ENCODE results near the gene DNAJC3. TPM values are rescaled to one million over a fixed set of nuclear protein-coding genes. Genes with fewer than 3 reads are reported as not detected.

The DNAJC3 gene
- total RNA-seq, 1 experiment from 2014 or later: 19.7 TPM

- Histone ChIP-seq H3K36me3 (ENCODE audit: insufficient read depth, low read length) (no peaks in the 10 kb centered on the region), H3K9ac (ENCODE audit: low read length) (no peak overlapping the region), H3K4me1 (ENCODE audit: low read length) (no peaks in the 10 kb centered on the region), H3K27me3 (ENCODE audit: low read length) (no peaks in the 10 kb centered on the region), H3K4me3 (ENCODE audit: low read length) (no peak overlapping the region), H2AFZ (ENCODE audit: low read length) (no peak overlapping the region), H4K20me1 (ENCODE audit: insufficient read depth, low read depth, low read length) (no peaks in the 10 kb centered on the region), H3K9me3 (ENCODE audit: low read length) (no peaks in the 10 kb centered on the region), H3K4me2 (ENCODE audit: low read depth, low read length, poor library complexity, severe bottlenecking) (no peak overlapping the region), H3K79me2 (ENCODE audit: low read length) (no peaks in the 10 kb centered on the region), H3K9me2 (replicated peaks; ENCODE audit: insufficient read depth, low read length) (no peaks in the 10 kb centered on the region), H3K27ac (ENCODE audit: low read length) (no peak overlapping the region)
- DNase-seq: no peak
Measured at GRCh38 chr13:95642999-95643398, 33.9 kb upstream of the DNAJC3 start.

GRCh38 chr13:95643571-95643935 is 33.4 kb upstream of the DNAJC3 start:
- DNase-seq: no peak
- Histone ChIP-seq H3K4me2 (ENCODE audit: low read depth, low read length, poor library complexity, severe bottlenecking) (no peak overlapping the region), H3K9ac (ENCODE audit: low read length) (no peak overlapping the region), H3K4me1 (ENCODE audit: low read length) (no peaks in the 10 kb centered on the region), H3K79me2 (ENCODE audit: low read length) (no peaks in the 10 kb centered on the region), H3K4me3 (ENCODE audit: low read length) (no peak overlapping the region), H3K27me3 (ENCODE audit: low read length) (no peaks in the 10 kb centered on the region), H3K9me2 (replicated peaks; ENCODE audit: insufficient read depth, low read length) (no peaks in the 10 kb centered on the region), H3K36me3 (ENCODE audit: insufficient read depth, low read length) (no peaks in the 10 kb centered on the region), H4K20me1 (ENCODE audit: insufficient read depth, low read depth, low read length) (no peaks in the 10 kb centered on the region), H2AFZ (ENCODE audit: low read length) (no peak overlapping the region), H3K27ac (ENCODE audit: low read length) (no peak overlapping the region), H3K9me3 (ENCODE audit: low read length) (no peaks in the 10 kb centered on the region)

- H3K9me2 ChIP-seq (replicated peaks; ENCODE audit: insufficient read depth, low read length): no peaks in the 10 kb centered on the region
- H3K27me3 ChIP-seq (ENCODE audit: low read length): no peaks in the 10 kb centered on the region
- H3K27ac ChIP-seq (ENCODE audit: low read length): no peak overlapping the region
- H3K4me3 ChIP-seq (ENCODE audit: low read length): no peak overlapping the region
- no peak for DNase-seq
- no peak overlapping the region for H3K9ac ChIP-seq (ENCODE audit: low read length)
- H4K20me1 ChIP-seq (ENCODE audit: insufficient read depth, low read depth, low read length): no peaks in the 10 kb centered on the region
- no peaks in the 10 kb centered on the region for H3K4me1 ChIP-seq (ENCODE audit: low read length)
- H3K9me3 ChIP-seq (ENCODE audit: low read length): no peaks in the 10 kb centered on the region
- H2AFZ ChIP-seq (ENCODE audit: low read length): no peak overlapping the region
- no peak overlapping the region for H3K4me2 ChIP-seq (ENCODE audit: low read depth, low read length, poor library complexity, severe bottlenecking)
- H3K79me2 ChIP-seq (ENCODE audit: low read length): no peaks in the 10 kb centered on the region
- no peaks in the 10 kb centered on the region for H3K36me3 ChIP-seq (ENCODE audit: insufficient read depth, low read length)
Measured at GRCh38 chr13:95643936-95644598, 32.9 kb upstream of the DNAJC3 start.

GRCh38 chr13:95644601-95645052 is 32.3 kb upstream of the DNAJC3 start, which contains the start of gene DZIP1:
Gene DZIP1 (minus strand): TSS chr13:95644706. CDS start chr13:95642029, 2,677 bp downstream.
- Histone ChIP-seq H2AFZ (ENCODE audit: low read length) (no peak within 1 kb of the TSS), H3K27ac (ENCODE audit: low read length) (no peak within 1 kb of the TSS), H3K4me1 (ENCODE audit: low read length) (no peaks in the 10 kb centered on the region), H3K9me2 (replicated peaks; ENCODE audit: insufficient read depth, low read length) (no peaks in the 10 kb centered on the region), H3K79me2 (ENCODE audit: low read length) (no peaks in the 10 kb centered on the region), H3K36me3 (ENCODE audit: insufficient read depth, low read length) (no peaks in the 10 kb centered on the region), H3K27me3 (ENCODE audit: low read length) (no peaks in the 10 kb centered on the region), H3K4me2 (ENCODE audit: low read depth, low read length, poor library complexity, severe bottlenecking) (no peak within 1 kb of the TSS), H3K9ac (ENCODE audit: low read length) (no peak within 1 kb of the TSS), H3K4me3 (ENCODE audit: low read length) (no peak within 1 kb of the TSS), H4K20me1 (ENCODE audit: insufficient read depth, low read depth, low read length) (no peaks in the 10 kb centered on the region), H3K9me3 (ENCODE audit: low read length) (no peaks in the 10 kb centered on the region)
- DNase-seq: no peak

GRCh38 chr13:95647321-95647720 is 29.6 kb upstream of the DNAJC3 start:
- Histone ChIP-seq H3K79me2 (ENCODE audit: low read length) (no peaks in the 10 kb centered on the region), H3K4me3 (ENCODE audit: low read length) (no peak overlapping the region), H4K20me1 (ENCODE audit: insufficient read depth, low read depth, low read length) (no peaks in the 10 kb centered on the region), H3K27ac (ENCODE audit: low read length) (no peak overlapping the region), H3K9me2 (replicated peaks; ENCODE audit: insufficient read depth, low read length) (no peaks in the 10 kb centered on the region), H3K4me1 (ENCODE audit: low read length) (no peaks in the 10 kb centered on the region), H3K27me3 (ENCODE audit: low read length) (no peaks in the 10 kb centered on the region), H3K9me3 (ENCODE audit: low read length) (no peaks in the 10 kb centered on the region), H2AFZ (ENCODE audit: low read length) (no peak overlapping the region), H3K36me3 (ENCODE audit: insufficient read depth, low read length) (no peaks in the 10 kb centered on the region), H3K9ac (ENCODE audit: low read length) (no peak overlapping the region), H3K4me2 (ENCODE audit: low read depth, low read length, poor library complexity, severe bottlenecking) (no peak overlapping the region)
- DNase-seq: no peak

- no peak overlapping the region for H3K4me3 ChIP-seq (ENCODE audit: low read length)
Measured at GRCh38 chr13:95650696-95651095, 26.2 kb upstream of the DNAJC3 start.

GRCh38 chr13:95652244-95652764 is 24.6 kb upstream of the DNAJC3 start:
- no peak for DNase-seq
- Histone ChIP-seq H2AFZ (ENCODE audit: low read length) (no peak overlapping the region), H3K4me1 (ENCODE audit: low read length) (no peaks in the 10 kb centered on the region), H3K4me2 (ENCODE audit: low read depth, low read length, poor library complexity, severe bottlenecking) (no peak overlapping the region), H3K27me3 (ENCODE audit: low read length) (no peaks in the 10 kb centered on the region), H3K9me3 (ENCODE audit: low read length) (no peaks in the 10 kb centered on the region), H3K27ac (ENCODE audit: low read length) (no peak overlapping the region), H4K20me1 (ENCODE audit: insufficient read depth, low read depth, low read length) (no peaks in the 10 kb centered on the region), H3K36me3 (ENCODE audit: insufficient read depth, low read length) (no peaks in the 10 kb centered on the region), H3K9me2 (replicated peaks; ENCODE audit: insufficient read depth, low read length) (no peaks in the 10 kb centered on the region), H3K79me2 (ENCODE audit: low read length) (no peaks in the 10 kb centered on the region), H3K9ac (ENCODE audit: low read length) (no peak overlapping the region), H3K4me3 (ENCODE audit: low read length) (no peak overlapping the region)

More at GRCh38 chr13:95650696-95651095, 26.2 kb upstream of the DNAJC3 start:
- Histone ChIP-seq H3K36me3 (ENCODE audit: insufficient read depth, low read length) (no peaks in the 10 kb centered on the region), H2AFZ (ENCODE audit: low read length) (no peak overlapping the region), H3K79me2 (ENCODE audit: low read length) (no peaks in the 10 kb centered on the region), H3K27ac (ENCODE audit: low read length) (no peak overlapping the region), H3K4me1 (ENCODE audit: low read length) (no peaks in the 10 kb centered on the region), H3K9me3 (ENCODE audit: low read length) (no peaks in the 10 kb centered on the region), H4K20me1 (ENCODE audit: insufficient read depth, low read depth, low read length) (no peaks in the 10 kb centered on the region), H3K9ac (ENCODE audit: low read length) (no peak overlapping the region), H3K4me2 (ENCODE audit: low read depth, low read length, poor library complexity, severe bottlenecking) (no peak overlapping the region), H3K9me2 (replicated peaks; ENCODE audit: insufficient read depth, low read length) (no peaks in the 10 kb centered on the region), H3K27me3 (ENCODE audit: low read length) (no peaks in the 10 kb centered on the region)
- no peak for DNase-seq

- Histone ChIP-seq H3K4me3 (ENCODE audit: low read length) (no peak overlapping the region), H3K79me2 (ENCODE audit: low read length) (no peaks in the 10 kb centered on the region), H3K9me3 (ENCODE audit: low read length) (no peaks in the 10 kb centered on the region), H3K9me2 (replicated peaks; ENCODE audit: insufficient read depth, low read length) (no peaks in the 10 kb centered on the region), H3K27ac (ENCODE audit: low read length) (no peak overlapping the region), H3K4me1 (ENCODE audit: low read length) (no peaks in the 10 kb centered on the region), H2AFZ (ENCODE audit: low read length) (no peak overlapping the region), H4K20me1 (ENCODE audit: insufficient read depth, low read depth, low read length) (no peaks in the 10 kb centered on the region), H3K4me2 (ENCODE audit: low read depth, low read length, poor library complexity, severe bottlenecking) (no peak overlapping the region), H3K36me3 (ENCODE audit: insufficient read depth, low read length) (no peaks in the 10 kb centered on the region), H3K9ac (ENCODE audit: low read length) (no peak overlapping the region), H3K27me3 (ENCODE audit: low read length) (no peaks in the 10 kb centered on the region)
- no peak for DNase-seq
Measured at GRCh38 chr13:95652821-95653220, 24.1 kb upstream of the DNAJC3 start.
